Skeletal muscle satellite cell (primary cell): ENCODE data around the gene PLCG2.
A peak's percentile ranks its signal among the peaks of the same experiment; 100 is the strongest.
"Not testable (repeated sequence)": the region's sequence is repeated elsewhere in the genome, so short reads cannot be mapped to it uniquely, and the experiment has no call there.

Source experiments
- H3K27me3 ChIP-seq: 2 replicates; pipeline ENCODE4 v1.7.0; 2013; ENCODE audit warnings: low read length; ENCODE audit not compliant: control insufficient read depth, insufficient read depth
- H3K36me3 ChIP-seq: 2 replicates; pipeline ENCODE4 v1.7.0; 2013; ENCODE audit warnings: mild to moderate bottlenecking, control low read depth, low read length; ENCODE audit not compliant: insufficient read depth
- H3K4me1 ChIP-seq: 2 replicates; pipeline ENCODE4 v1.7.0; 2013; ENCODE audit warnings: low read length; ENCODE audit not compliant: control insufficient read depth, insufficient read depth
- H3K4me2 ChIP-seq: 2 replicates; pipeline ENCODE4 v1.7.0; 2013; ENCODE audit warnings: mild to moderate bottlenecking, low read length
- H3K4me3 ChIP-seq: 2 replicates; pipeline ENCODE4 v1.7.0; 2013; ENCODE audit warnings: low read length
- H3K9ac ChIP-seq: 2 replicates; pipeline ENCODE4 v1.7.0; 2013; ENCODE audit warnings: mild to moderate bottlenecking, low read depth, low read length, moderate library complexity
- H3K9me3 ChIP-seq: replicated peaks from 2 replicates; pipeline ENCODE4 v1.7.0; 2013; ENCODE audit warnings: mild to moderate bottlenecking, control low read depth, low read length

Gene PLCG2

DNA sequence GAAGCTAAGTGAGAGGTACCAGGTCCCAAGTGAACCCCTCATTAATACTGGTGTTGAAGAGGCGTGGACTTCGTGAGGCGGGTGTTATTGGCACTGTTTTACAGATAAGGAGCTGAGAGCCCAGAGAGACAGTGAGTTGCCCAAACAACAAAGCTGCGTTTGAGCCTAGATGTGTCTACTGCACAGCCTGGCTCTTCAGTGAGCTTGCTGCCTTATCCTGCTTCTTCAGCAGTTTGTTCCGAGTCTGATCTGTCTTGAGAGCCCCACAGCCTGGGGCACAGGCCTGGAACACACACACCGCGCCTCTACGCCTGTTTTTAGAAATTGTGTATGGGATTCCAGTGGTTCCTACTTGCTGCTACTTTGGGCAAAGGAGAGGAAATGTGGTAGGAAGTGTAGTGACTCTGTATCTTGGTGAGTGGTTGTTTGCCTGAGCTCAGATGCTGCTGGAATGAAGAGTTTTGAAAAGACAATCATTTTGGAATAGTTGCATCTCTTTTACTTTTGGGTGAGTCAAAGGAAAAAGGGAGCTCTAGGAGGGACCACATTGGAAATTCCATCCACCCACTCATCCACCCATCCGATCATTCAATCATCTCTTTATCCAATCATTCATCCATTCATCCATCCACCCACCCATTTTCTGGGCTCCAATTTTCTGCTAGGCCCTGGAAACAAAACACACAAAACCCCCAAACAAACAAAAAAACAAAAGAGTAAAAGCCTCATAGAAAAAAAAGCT lies 22.3 kb upstream of the PLCG2 start:
- no peaks in the 10 kb centered on the region for H3K36me3 ChIP-seq
- H3K27me3 ChIP-seq, result peaks cover 3% of the 10 kb centered on the region
- H3K4me3 ChIP-seq, result no peak overlapping the region
- H3K4me2 ChIP-seq, result no peak overlapping the region
- no peak overlapping the region for H3K9ac ChIP-seq
- peaks cover 7% of the 10 kb centered on the region for H3K4me1 ChIP-seq
- no peaks in the 10 kb centered on the region for H3K9me3 ChIP-seq

DNA sequence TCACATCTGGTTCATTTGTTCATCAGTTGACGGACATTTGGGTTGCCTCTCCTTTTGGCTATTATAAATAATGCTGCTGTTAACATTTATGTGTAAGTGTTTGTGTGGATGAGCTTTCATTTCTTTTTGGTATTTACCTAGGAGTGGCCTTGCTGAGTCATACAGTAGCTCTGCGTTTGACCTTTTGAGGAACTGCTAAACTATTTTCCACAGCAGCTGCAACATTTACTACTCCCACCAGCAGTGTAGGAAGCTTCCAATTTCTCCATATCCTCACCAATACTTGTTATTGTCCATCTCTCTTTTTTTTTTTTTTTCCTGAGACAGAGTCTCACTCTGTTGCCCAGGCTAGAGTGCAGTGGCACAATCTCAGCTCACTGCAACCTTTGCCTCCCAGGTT lies 20.7 kb upstream of the PLCG2 start:
- no peak overlapping the region for H3K4me3 ChIP-seq
- H3K4me2 ChIP-seq, result no peak overlapping the region
- H3K36me3 ChIP-seq, result no peaks in the 10 kb centered on the region
- H3K9me3 ChIP-seq, result no peaks in the 10 kb centered on the region
- no peak overlapping the region for H3K9ac ChIP-seq
- H3K27me3 ChIP-seq, result peaks cover 12% of the 10 kb centered on the region
- H3K4me1 ChIP-seq, result no peaks in the 10 kb centered on the region

GRCh38 chr16:81762322-81762721 lies 16.8 kb upstream of the PLCG2 start:
- not testable (repeated sequence) for H3K36me3 ChIP-seq, H3K4me3 ChIP-seq, H3K9me3 ChIP-seq, H3K4me1 ChIP-seq, H3K4me2 ChIP-seq, H3K9ac ChIP-seq
- peaks cover 39% of the 10 kb centered on the region for H3K27me3 ChIP-seq

- Histone ChIP-seq H3K27me3 (peaks cover 38% of the 10 kb centered on the region), H3K4me2 (no peak overlapping the region), H3K4me1 (no peaks in the 10 kb centered on the region), H3K36me3 (no peaks in the 10 kb centered on the region), H3K9ac (no peak overlapping the region), H3K4me3 (no peak overlapping the region), H3K9me3 (no peaks in the 10 kb centered on the region)
Observed at GRCh38 chr16:81765111-81765919, 13.8 kb upstream of the PLCG2 start.

DNA sequence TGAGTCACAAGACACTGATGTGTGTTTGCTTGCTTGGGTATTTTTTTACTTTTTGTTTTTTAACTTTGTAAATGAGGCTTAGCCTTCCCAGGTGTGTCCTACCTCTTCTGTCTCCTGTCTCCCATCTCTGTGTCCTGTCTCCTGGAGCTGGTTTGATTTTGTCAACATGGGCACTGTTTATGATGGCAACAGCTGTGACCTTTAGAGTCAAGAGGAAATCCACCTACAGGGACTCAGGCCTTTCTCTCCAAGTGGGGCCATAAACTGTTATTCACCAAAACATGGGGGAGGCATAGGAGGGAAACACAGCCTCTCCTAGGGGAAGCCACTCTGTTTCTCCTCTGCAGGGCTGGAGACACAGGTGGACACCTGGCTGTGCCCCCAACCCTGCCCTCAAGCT lies 13.1 kb upstream of the PLCG2 start:
- H3K4me3 ChIP-seq, result no peak overlapping the region
- H3K4me2 ChIP-seq, result no peak overlapping the region
- H3K9me3 ChIP-seq, result no peaks in the 10 kb centered on the region
- H3K36me3 ChIP-seq, result no peaks in the 10 kb centered on the region
- H3K9ac ChIP-seq, result no peak overlapping the region
- H3K27me3 ChIP-seq, result peaks cover 36% of the 10 kb centered on the region
- no peaks in the 10 kb centered on the region for H3K4me1 ChIP-seq

DNA sequence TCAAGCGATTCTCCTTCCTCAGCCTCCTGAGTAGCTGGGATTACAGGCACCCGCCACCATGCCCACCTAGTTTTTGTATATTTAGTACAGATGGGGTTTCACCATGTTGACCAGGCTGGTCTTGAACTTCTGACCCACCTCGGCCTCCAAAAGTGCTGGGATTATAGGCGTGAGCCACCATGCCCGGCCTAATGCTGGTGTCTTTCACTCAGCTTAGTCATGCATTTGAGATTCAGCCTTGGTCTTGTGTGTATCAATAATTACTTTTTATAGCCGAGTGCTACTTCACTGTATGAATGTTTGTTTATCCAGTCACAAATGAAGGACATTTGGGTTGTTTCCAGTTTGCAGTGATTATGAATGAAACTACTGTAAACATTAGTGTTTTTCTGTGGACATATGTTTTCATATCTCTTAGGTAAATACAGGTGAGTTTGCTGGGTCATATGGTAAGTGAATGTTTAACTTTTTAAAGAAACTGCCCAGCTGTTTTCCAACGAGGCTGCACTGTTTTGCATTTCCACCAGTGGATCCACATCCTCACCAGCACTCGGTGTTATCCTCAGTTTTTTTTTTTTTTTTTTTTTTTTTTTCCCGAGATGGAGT lies 11.0 kb upstream of the PLCG2 start:
- no peak overlapping the region for H3K4me2 ChIP-seq
- H3K36me3 ChIP-seq, result no peaks in the 10 kb centered on the region
- no peak overlapping the region for H3K4me3 ChIP-seq
- H3K4me1 ChIP-seq, result no peaks in the 10 kb centered on the region
- H3K27me3 ChIP-seq, result peaks cover 45% of the 10 kb centered on the region
- H3K9me3 ChIP-seq, result no peaks in the 10 kb centered on the region
- no peak overlapping the region for H3K9ac ChIP-seq

DNA sequence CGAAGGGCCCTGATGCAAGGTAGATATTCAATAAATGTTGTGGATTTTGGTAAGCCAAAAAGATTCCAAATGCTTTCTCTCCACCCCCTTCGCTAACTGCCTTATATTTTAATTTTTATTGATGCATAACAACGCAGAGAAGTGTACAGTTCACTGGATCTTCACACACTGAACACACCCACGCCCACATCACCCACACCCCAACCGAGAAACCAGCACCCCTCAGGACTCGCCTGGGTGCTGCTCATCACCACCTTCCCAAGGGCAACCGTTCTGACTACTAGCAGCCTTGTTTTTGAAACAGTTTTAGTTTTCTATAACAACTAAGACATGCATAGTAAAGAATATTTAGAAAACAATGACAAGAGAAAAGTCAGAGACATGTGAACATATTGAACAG lies 9.1 kb upstream of the PLCG2 start:
- Histone ChIP-seq H3K27me3 (peaks cover 50% of the 10 kb centered on the region), H3K4me1 (no peaks in the 10 kb centered on the region), H3K4me2 (no peak overlapping the region), H3K9ac (no peak overlapping the region), H3K9me3 (no peaks in the 10 kb centered on the region), H3K4me3 (no peak overlapping the region), H3K36me3 (no peaks in the 10 kb centered on the region)

GRCh38 chr16:81774348-81774747 lies 4.7 kb upstream of the PLCG2 start:
- no peaks in the 10 kb centered on the region for H3K9me3 ChIP-seq
- H3K27me3 ChIP-seq, result peaks cover 52% of the 10 kb centered on the region
- no peaks in the 10 kb centered on the region for H3K4me1 ChIP-seq
- H3K9ac ChIP-seq, result no peak overlapping the region
- no peak overlapping the region for H3K4me2 ChIP-seq
- no peak overlapping the region for H3K4me3 ChIP-seq
- H3K36me3 ChIP-seq, result no peaks in the 10 kb centered on the region

GRCh38 chr16:81775570-81775969 lies 3.5 kb upstream of the PLCG2 start:
- no peaks in the 10 kb centered on the region for H3K9me3 ChIP-seq
- no peaks in the 10 kb centered on the region for H3K4me1 ChIP-seq
- no peaks in the 10 kb centered on the region for H3K36me3 ChIP-seq
- H3K4me3 ChIP-seq, result no peak overlapping the region
- no peak overlapping the region for H3K9ac ChIP-seq
- H3K27me3 ChIP-seq, result peaks cover 64% of the 10 kb centered on the region
- H3K4me2 ChIP-seq, result no peak overlapping the region

DNA sequence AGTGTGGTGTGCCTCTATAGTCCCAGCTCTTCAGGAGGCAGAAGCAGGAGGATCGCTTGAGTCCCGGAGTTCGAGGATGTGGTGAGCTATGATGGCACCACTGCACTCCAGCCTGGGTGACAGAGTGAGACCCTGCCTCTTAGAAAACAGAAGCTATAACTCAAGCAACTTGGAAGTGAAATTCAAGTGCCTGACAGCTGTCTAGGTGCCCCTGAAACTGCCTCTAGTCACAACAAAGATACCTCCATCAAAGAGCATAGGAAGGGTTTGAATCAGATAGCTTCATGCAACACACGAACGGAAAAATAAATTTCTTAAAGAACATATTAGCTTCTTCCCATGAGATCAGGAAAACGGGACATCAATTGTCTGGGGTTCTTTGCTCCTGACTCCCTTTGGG lies 860 bp upstream of the PLCG2 start:
- H3K9me3 ChIP-seq, result no peaks in the 10 kb centered on the region
- H3K4me3 ChIP-seq, result no peak overlapping the region
- no peaks in the 10 kb centered on the region for H3K36me3 ChIP-seq
- H3K4me2 ChIP-seq, result no peak overlapping the region
- no peaks in the 10 kb centered on the region for H3K4me1 ChIP-seq
- H3K9ac ChIP-seq, result no peak overlapping the region
- peaks cover 69% of the 10 kb centered on the region for H3K27me3 ChIP-seq

- no peaks in the 10 kb centered on the region for H3K4me1 ChIP-seq
- H3K4me2 ChIP-seq, result peak overlapping the region; percentile 83
- no peaks in the 10 kb centered on the region for H3K9me3 ChIP-seq
- no peak overlapping the region for H3K9ac ChIP-seq
- H3K36me3 ChIP-seq, result no peaks in the 10 kb centered on the region
- H3K27me3 ChIP-seq, result peaks cover 73% of the 10 kb centered on the region
- H3K4me3 ChIP-seq, result peak overlapping the region; percentile 65
Observed at GRCh38 chr16:81779536-81780320, 637 bp downstream of the PLCG2 start.
